A375 (cell line): ENCODE results near the gene TFF3. TPM values are rescaled to one million over a fixed set of nuclear protein-coding genes. Genes with fewer than 3 reads are reported as not detected.

Source experiments
- total RNA-seq: library from RNA; depleted of rRNA; stranded (reverse); fragments of >200 nt; shearing (Covaris generic); gene quantifications from 2 replicates; pipeline ENCODE4 v1.2.3, GENCODE V29; 2014; rRNA removed

TFF3 gene, protein sequence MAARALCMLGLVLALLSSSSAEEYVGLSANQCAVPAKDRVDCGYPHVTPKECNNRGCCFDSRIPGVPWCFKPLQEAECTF
- total RNA-seq, result 0.40 and 2.5 TPM in 2 replicates

DNA sequence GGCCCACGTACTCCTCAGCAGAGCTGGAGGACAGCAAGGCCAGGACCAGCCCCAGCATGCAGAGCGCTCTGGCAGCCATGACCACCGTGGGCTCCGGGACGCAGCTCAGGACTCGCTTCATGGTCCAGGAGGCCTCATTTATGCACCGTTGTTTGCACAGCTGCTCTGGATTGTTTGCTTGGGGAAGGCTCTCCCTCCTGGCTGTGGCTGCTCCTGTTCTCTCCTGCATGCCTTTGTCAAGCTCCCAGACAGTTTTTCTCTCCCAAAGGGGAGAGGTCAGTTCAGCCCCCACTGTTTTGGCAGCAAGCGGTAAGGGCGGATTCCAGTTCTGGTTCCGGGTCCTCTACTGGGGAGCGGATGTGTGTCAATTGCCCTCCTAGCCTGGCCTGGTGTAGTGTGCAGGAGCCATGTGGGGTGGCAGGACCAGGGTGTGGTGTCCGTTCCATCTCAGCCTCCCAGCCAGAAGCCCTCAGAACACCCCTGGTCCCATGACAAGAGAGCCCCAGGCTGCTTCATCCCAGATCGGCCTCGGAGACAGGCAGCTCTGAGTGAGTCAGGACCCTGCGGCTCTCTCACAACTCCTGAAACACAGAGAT is at the start of gene TFF3:
TFF3 (minus strand) TSS at position 114 of the 596 bp plus-strand sequence; CDS start at position 79, 35 bp downstream.

DNA sequence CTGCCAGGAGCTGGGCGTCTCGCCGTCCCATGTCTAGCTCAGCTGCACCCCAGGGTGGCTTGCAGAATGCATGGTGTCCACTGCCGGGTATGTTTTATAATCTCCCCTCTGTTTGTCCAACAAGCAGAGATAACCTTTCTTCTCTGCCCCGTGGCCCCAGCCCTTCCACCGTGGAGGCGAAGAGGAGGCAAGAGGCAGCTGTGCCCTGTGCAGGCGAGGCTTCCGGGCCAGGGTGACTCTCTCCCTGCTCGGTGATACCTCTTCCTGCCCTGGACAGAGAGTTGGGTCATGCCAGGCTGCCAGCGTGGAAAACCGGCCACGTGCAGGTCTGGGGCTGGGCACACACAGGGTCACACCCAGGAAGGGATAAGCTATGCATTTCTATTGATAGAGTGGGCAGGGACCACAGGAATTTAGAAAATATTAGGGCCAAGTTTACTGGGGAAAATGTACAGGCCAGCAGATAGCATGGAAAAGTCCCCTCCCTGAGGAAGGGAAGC is 35.8 kb upstream of the TFF3 start, which contains the start of gene TFF2:
TFF2 (minus strand) TSS at position 68 of the 500 bp plus-strand sequence; CDS start at position 31, 37 bp downstream.

Other genes starting within 250 kb of the TFF3 start
- gene UMODL1, start 244.1 kb downstream of the TFF3 start, total RNA-seq, result not detected in 2 replicates
- 2.6 and 3.9 TPM in 2 replicates for gene ABCG1, start 96.3 kb downstream of the TFF3 start, total RNA-seq
- 2.3 and 2.8 TPM in 2 replicates for gene TFF2, start 35.6 kb upstream of the TFF3 start, total RNA-seq
- gene TFF1, start 51.1 kb upstream of the TFF3 start, total RNA-seq, result not detected in 2 replicates
- gene TMPRSS3, start 80.6 kb upstream of the TFF3 start, total RNA-seq, result 0.45 and 0.79 TPM in 2 replicates
- gene UBASH3A, start 88.5 kb upstream of the TFF3 start, total RNA-seq, result not detected in 2 replicates
- 0.08 and 0.11 TPM in 2 replicates for gene RSPH1, start 180.8 kb upstream of the TFF3 start, total RNA-seq
- gene SLC37A1, start 198.4 kb upstream of the TFF3 start, total RNA-seq, result 2.3 and 3.3 TPM in 2 replicates